ENCODE results near the gene KCNB1.

The KCNB1 gene

GRCh38 chr20:49466114-49466912 lies 16.2 kb downstream of the KCNB1 start:
- no peak for DNase-seq

DNA sequence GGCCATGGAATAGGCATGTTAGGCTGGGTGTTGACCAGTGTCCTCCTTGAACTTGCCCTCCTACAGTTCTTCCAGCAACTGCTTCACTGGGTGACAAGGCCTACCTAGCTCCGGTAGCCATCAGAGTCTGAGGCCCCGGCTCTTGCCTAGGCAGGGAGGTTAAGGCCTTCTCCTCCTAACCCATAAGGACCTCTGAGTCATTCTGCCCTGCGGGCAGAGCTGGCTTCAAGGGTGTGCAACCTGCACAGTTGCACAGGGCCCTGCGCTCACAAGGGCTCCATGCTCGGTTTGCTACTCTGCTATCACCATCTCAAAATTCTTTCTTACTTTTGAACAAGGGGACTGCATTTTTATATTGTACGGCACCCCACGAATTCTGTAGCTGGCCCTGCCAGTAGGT lies 17.9 kb downstream of the KCNB1 start:
- no peak for DNase-seq

GRCh38 chr20:49462626-49463025 lies 19.8 kb downstream of the KCNB1 start:
- no peak for DNase-seq

DNA sequence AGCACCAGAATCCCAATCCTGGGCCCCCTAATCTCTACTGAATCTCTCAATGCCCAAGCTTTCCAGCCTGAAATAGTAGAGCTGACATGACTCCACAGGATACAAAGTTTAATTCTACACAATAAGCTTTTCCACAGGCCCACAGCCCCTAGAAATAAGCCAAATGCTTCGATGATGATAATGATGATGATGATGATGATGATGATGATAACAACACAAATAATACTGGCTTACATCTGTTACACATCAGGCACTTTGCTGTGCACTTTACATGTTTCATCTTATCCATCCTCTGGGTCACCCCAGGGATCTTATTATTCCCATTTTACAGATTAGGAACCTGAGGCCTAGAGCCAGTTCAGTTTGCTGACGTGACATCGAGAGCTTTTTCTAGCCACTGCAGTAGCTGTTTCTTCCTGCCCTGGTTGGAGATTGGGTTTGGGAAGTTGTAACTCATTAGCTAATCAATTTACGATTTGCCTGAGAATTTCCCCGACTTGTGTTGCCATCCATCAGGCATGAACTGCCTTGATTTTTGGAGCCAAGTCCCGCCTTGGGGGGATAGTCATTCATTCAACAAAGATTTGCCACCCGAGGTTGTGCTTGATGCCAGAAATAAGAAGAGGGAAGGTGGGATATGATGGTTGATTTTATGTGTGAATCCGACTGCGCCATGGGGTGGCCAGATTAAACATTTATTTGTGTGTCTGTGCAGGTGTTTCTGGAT lies 20.4 kb downstream of the KCNB1 start:
- DNase-seq, result no peak

GRCh38 chr20:49460916-49461315 lies 21.6 kb downstream of the KCNB1 start:
- DNase-seq, result no peak

DNA sequence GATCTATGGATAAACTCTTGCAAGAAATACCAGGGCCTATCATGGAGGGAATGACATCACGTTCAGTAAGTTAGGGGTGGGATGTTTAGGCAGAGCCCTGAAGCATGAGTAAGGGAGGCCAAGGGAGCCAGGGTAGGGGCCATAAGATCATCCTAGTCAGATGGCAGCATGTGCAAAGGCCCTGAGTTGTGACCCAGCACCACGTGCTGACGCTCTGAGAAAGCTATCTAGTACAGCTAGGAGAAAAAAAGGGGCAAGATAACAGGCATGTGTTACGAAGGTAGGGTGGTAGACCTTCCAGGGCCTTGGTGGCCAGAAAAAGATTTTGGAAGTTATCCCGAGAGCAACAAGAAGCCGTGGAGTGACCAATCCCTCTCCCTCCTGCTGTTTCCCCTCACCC lies 22.3 kb downstream of the KCNB1 start:
- no peak for DNase-seq

- no peak for DNase-seq
These were observed 22.8 kb downstream of the KCNB1 start for GRCh38 chr20:49459684-49460083.

GRCh38 chr20:49457444-49457843 lies 25.0 kb downstream of the KCNB1 start:
- DNase-seq, result no peak

DNA sequence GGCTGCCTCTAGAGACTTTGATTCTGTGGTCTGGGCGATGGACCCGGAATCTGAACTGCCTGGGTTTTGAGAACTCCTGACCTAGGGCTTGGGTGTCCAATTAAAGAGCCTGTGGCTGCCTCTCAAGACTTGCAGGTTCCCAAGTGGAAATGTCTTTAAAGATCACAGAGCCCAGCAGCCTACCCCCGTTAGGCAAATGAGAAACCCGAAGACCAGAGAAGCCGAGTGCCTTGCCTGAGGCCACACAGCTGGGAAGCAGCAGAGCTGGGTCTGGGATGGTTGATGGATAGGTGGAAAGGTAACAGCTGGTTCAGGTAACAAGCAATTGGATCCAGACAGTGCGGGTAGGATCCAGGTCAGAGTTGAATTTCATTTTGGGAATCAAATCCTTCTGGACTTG lies 25.8 kb downstream of the KCNB1 start:
- DNase-seq, result no peak

GRCh38 chr20:49455691-49456090 lies 26.8 kb downstream of the KCNB1 start:
- no peak for DNase-seq

DNA sequence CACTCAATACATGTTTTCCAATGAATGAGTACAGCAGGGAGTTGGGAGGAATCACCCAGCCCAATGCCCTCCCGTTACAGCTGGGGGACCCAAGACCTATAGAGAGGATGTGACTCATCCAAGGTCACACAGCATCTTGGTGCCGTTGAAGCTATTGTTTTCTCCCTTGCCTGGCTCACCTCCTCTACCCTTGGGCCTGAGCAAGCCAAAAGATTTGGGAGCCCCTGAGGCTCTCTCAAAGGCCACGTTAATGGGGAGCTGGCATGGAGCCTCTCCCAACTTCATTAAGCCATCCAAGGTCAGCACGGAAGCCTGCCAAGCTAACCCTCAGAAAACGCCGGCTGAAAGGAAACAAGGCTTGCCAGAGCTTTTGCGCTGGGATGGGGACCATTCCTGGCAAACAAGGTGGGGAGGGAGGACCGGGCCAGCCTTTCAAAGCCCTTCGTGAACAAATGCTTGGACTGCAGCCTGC lies 30.4 kb downstream of the KCNB1 start:
- DNase-seq, result no peak

GRCh38 chr20:49450281-49450721 lies 32.2 kb downstream of the KCNB1 start:
- no peak for DNase-seq

- no peak for DNase-seq
These were observed 33.6 kb downstream of the KCNB1 start for GRCh38 chr20:49448917-49449316.

DNA sequence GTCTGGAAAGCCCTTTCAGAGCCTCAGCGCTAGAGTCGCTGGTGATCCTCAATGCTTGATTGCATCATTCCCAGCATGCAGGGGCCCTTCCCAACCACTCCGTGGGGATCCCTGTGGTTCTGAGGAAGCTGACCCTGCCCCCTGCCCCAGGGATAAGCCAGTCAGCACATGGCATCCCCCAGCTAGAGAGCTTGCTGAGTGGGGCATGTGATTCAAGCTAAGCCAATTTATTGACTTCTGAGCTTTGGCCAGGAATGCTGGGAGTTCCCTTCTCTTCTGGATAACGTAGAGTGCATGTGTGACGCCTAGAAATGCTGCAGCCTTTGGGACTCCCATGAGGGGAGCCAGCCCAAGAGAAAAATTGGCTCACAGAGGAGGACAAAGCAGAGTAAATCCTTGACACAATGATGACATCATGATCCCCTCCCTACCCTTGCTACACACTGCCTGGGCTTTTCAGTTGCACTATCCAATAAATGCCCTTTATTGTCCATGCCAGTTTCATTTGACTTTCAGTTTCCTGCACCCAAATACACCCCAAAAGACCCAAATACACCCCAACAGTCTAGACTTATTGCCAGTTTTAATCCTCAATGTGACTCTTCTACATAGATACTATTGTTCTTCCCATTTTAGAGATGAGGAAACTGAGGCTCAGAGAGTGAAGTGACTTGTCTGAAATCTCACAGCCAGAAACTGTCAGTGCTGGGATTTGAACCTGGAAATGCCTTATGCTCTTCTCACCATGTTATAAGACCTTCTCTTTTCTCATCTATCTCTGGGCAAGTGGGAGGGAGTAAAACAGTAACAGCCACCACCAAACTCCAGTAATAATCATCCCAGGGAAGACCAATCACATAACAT lies 34.3 kb downstream of the KCNB1 start:
- DNase-seq, result no peak

- DNase-seq, result no peak
These were observed 35.1 kb downstream of the KCNB1 start for GRCh38 chr20:49447364-49447763.

GRCh38 chr20:49446808-49447207 lies 35.7 kb downstream of the KCNB1 start:
- DNase-seq, result no peak

DNA sequence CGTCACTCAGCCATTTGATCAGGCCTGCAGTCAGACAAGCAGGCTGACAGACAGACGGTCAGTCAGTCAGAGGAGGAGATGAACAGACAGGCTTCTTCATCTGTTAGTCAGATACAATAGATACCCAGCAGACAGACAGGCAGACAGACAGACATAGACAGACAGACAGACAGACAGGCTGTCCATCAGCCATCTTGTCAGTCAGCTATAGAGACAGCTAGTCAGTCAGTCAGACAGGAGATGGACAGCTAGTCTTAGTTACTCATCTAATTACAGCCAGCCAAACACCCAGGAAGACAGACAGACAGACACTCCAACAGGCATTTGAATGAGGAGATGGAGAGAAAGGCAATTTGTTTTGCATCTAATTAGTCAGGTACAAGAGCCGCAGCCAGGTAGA lies 36.4 kb downstream of the KCNB1 start:
- no peak for DNase-seq

DNA sequence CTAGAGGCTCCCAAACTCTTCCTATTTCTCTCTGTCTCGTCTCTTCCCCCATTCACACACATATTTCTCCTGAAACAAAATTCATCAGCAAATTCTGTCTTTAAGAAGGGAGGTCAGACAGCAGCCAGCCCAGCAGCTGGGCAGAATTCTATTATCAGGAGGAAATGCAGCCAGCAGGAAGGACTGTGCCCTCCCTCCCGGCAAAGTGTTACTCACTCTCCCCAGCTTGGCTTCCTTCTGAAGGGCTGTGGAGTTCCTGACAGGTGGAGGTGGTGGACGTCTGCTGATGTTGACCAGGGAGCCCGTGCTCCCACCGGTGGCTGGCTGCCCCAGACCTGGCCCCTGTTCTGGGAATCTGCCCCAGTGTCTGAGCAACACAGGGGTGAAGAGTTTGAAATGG lies 37.3 kb downstream of the KCNB1 start:
- DNase-seq, result no peak

DNA sequence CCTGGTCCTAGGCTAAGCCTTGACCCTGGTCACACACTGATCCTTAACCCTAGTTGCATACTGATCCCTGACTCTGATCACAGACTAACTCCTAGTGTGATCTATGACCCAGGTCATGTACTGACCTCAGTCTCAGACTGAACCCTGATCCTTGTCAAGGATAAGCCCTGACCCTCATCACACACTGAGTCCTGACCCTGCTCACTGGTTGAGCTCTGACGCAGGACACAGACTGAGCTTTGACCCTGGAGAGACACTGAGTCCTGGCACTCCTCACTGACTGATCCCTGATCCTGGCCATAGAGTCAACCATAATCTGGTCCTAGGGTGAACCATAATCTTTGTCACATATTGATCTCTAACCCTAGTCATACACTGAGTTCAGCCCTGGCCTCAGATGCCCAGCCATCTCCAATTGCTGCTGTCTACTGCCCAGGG lies 37.9 kb downstream of the KCNB1 start:
- DNase-seq, result no peak

DNA sequence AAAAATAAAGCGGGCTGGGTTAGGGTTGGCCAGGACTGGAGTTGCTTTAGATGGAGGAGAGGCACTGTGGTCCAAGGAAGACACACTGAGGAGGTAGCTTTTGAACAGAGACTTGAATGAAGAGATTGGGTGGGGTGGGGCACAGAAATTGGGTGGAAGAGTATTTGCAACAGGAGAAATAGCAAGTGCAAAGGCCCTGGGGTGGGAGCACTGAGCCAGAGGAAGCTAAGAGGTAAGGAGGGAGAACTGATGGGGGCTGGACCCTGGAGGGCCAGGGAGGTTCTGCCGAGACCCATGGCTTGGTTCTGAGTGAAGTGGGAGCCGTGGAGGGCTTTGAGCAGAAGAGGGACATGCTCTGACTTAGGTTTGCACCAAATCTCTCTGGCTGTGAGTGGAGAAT lies 45.4 kb downstream of the KCNB1 start:
- no peak for DNase-seq

DNA sequence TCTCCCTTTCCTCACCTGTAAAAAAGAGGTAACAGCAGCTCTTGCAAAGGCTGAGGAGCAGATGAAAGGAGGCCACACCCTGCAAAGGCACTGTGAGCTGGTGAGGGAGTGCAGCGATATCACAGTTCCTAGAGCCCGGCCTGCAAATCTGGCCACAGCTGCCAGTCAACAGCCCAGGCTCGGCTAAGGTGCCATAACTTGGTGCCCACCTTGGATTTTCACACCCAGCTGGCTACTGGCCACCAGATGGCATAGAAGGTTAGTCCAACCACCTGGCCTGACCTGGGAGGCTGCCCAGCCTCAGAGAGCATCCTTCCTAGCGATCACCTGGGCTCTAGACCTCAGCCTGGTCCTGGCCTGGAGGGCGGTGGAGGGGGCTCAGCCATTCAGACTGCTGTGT lies 46.8 kb downstream of the KCNB1 start:
- DNase-seq, result no peak

DNA sequence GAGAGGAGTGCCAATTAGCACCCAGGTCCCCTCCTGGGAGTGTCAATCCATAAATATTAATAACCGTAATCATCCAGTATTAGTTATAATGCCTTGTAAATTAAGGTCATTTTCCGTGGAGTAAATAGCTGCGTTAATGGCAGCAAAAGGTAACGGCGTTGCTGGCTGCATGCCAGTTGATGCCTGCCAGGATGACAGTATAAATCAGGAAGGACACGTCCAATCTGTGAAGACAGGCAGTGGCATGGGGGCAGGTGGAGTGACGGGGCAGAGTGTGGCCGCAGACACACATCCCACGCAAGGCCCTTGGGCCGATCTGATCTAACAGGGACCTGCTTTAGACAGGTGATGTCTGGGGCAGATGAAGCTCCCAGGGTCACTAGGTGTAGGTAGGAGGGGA lies 49.1 kb downstream of the KCNB1 start:
- DNase-seq, result no peak

DNA sequence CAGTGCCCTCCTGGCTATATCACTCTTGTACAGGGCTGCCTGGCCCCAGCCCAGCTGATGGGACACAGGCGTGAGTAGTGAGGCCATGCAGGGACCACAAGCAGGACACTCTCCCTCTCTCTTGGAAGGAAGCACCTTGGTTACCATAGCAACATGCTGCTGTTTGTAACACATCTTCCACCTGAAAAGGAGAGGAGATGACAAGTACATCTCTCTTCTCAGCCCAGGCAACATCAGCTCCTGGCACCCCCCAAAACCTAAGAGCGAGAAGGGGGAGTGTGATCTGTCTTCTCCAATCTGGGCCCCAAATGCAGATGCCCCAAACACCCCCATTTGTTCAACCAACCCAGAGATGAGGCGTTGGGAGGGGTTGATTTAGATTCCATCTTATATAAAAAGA lies 49.9 kb downstream of the KCNB1 start:
- no peak for DNase-seq
